Activated naive CD4-positive, alpha-beta T cell treated with anti-CD3 and anti-CD28 coated beads, Interleukin-2, amount 10 ng/mL, durations not matched to agents 7 days and 5 days (primary cell): Measurements from ENCODE around the gene SEMA3B.
"Not testable (repeated sequence)": the region's sequence is repeated elsewhere in the genome, so short reads cannot be mapped to it uniquely, and the experiment has no call there.

Experiments
- CTCF ChIA-PET: fragments of 350-600 bp; sonication (Branson Sonifier 250); formaldehyde crosslinking; loops from one replicate; lab custom pipeline; 2021; ENCODE audit warnings: antibody characterized with exemption; lab: Charles Lee
- DNase-seq: peaks from one replicate; pipeline ENCODE4 v3.0.0-alpha.2; 2020
- H3K27ac Mint-ChIP-seq: one replicate; pipeline ENCODE4 v1.8.0; 2021; ENCODE audit warnings: mild to moderate bottlenecking, moderate library complexity, mixed read lengths
- H3K27me3 Mint-ChIP-seq: one replicate; pipeline ENCODE4 v1.8.0; 2021; ENCODE audit warnings: mild to moderate bottlenecking, mixed read lengths
- H3K36me3 Mint-ChIP-seq: one replicate; pipeline ENCODE4 v1.8.0; 2021; ENCODE audit warnings: mixed read lengths
- H3K4me1 Mint-ChIP-seq: one replicate; pipeline ENCODE4 v1.8.0; 2021; ENCODE audit warnings: mixed read lengths
- H3K4me3 Mint-ChIP-seq: one replicate; pipeline ENCODE4 v1.8.0; 2021; ENCODE audit warnings: mild to moderate bottlenecking, moderate library complexity, mixed read lengths
- H3K9me3 Mint-ChIP-seq: one replicate; pipeline ENCODE4 v1.8.0; 2021; ENCODE audit warnings: mixed read lengths

SEMA3B gene

GRCh38 chr3:50274371-50275104 is 5.6 kb downstream of the SEMA3B start:
- H3K4me1 Mint-ChIP-seq, result peaks cover 31% of the 10 kb centered on the region
- peak overlapping the region; percentile 81 for H3K27ac Mint-ChIP-seq
- DNase-seq, result peak; percentile 87
- peaks cover 90% of the 10 kb centered on the region for H3K27me3 Mint-ChIP-seq
- H3K36me3 Mint-ChIP-seq, result peaks cover 1% of the 10 kb centered on the region
- no peaks in the 10 kb centered on the region for H3K9me3 Mint-ChIP-seq
- peak overlapping the region; percentile 53 for H3K4me3 Mint-ChIP-seq
- CTCF ChIA-PET, result interaction anchor here (0.7 to 3.0 kb wide), 14 partner anchors 10 to 152 kb away, joined by 3 to 16 read pairs (median 4); partner anchors contain the start of gene GNAT1

- CTCF ChIA-PET, result interaction anchor here (0.6 to 3.0 kb wide), 15 partner anchors 9 to 153 kb away, joined by 3 to 16 read pairs (median 3); partner anchors contain the start of gene GNAT1
- H3K27me3 Mint-ChIP-seq, result peaks cover 84% of the 10 kb centered on the region
- H3K36me3 Mint-ChIP-seq, result peaks cover 1% of the 10 kb centered on the region
- no peak for DNase-seq
- H3K27ac Mint-ChIP-seq, result no peak overlapping the region
- H3K4me3 Mint-ChIP-seq, result peak overlapping the region; percentile 48
- no peaks in the 10 kb centered on the region for H3K9me3 Mint-ChIP-seq
- H3K4me1 Mint-ChIP-seq, result peaks cover 31% of the 10 kb centered on the region
Measured at GRCh38 chr3:50275141-50275995, 6.4 kb downstream of the SEMA3B start.

- Mint-ChIP-seq H3K9me3 (no peaks in the 10 kb centered on the region), H3K27me3 (peaks cover 79% of the 10 kb centered on the region), H3K4me1 (peaks cover 31% of the 10 kb centered on the region), H3K4me3 (peak overlapping the region; percentile 48), H3K27ac (no peak overlapping the region), H3K36me3 (peaks cover 1% of the 10 kb centered on the region)
- DNase-seq, result peak; percentile 62
- CTCF ChIA-PET, result interaction anchor here (0.6 to 3.6 kb wide), 7 partner anchors 30 to 85 kb away, joined by 3 to 22 read pairs (median 14); partner anchors contain the start of gene GNAT1
Measured at GRCh38 chr3:50275996-50276761, 7.2 kb downstream of the SEMA3B start.

GRCh38 chr3:50276762-50277101 is 7.8 kb downstream of the SEMA3B start:
- Mint-ChIP-seq H3K4me3 (no peak overlapping the region), H3K27ac (no peak overlapping the region), H3K9me3 (no peaks in the 10 kb centered on the region), H3K27me3 (peaks cover 74% of the 10 kb centered on the region), H3K4me1 (peaks cover 31% of the 10 kb centered on the region), H3K36me3 (peaks cover 1% of the 10 kb centered on the region)
- DNase-seq, result no peak
- CTCF ChIA-PET, result interaction anchor here (1.1 to 3.6 kb wide), 3 partner anchors 30 to 85 kb away, joined by 3 to 22 read pairs (median 16); partner anchors contain the start of gene GNAT1

- CTCF ChIA-PET, result interaction anchor here (0.7 to 3.6 kb wide), 6 partner anchors 10 to 84 kb away, joined by 3 to 22 read pairs (median 6); partner anchors contain the start of genes HYAL3 and NAA80
- H3K9me3 Mint-ChIP-seq, result no peaks in the 10 kb centered on the region
- H3K4me1 Mint-ChIP-seq, result peaks cover 22% of the 10 kb centered on the region
- peaks cover 1% of the 10 kb centered on the region for H3K36me3 Mint-ChIP-seq
- no peak overlapping the region for H3K27ac Mint-ChIP-seq
- no peak overlapping the region for H3K4me3 Mint-ChIP-seq
- DNase-seq, result no peak
- peaks cover 64% of the 10 kb centered on the region for H3K27me3 Mint-ChIP-seq
Measured at GRCh38 chr3:50278123-50278879, 9.4 kb downstream of the SEMA3B start.

GRCh38 chr3:50278880-50279224 is 9.9 kb downstream of the SEMA3B start, which contains the start of gene LSMEM2:
Gene LSMEM2, plus strand, starts transcription at chr3:50279087. Its CDS starts 27 bp downstream, at chr3:50279114.
- Mint-ChIP-seq H3K27ac (no peak within 1 kb of the TSS), H3K27me3 (peaks cover 59% of the 10 kb centered on the region), H3K36me3 (peaks cover 1% of the 10 kb centered on the region), H3K4me3 (no peak within 1 kb of the TSS), H3K9me3 (no peaks in the 10 kb centered on the region), H3K4me1 (peaks cover 20% of the 10 kb centered on the region)
- DNase-seq, result no peak
- CTCF ChIA-PET, result interaction anchor here (0.9 to 3.6 kb wide), 5 partner anchors 10 to 85 kb away, joined by 3 to 22 read pairs (median 6); partner anchors contain the start of genes HYAL3 and NAA80

GRCh38 chr3:50279255-50280016 is 10.5 kb downstream of the SEMA3B start:
- CTCF ChIA-PET, result interaction anchor here (0.9 to 3.6 kb wide), 4 partner anchors 9 to 85 kb away, joined by 3 to 22 read pairs (median 6); no protein-coding TSS in a partner anchor
- DNase-seq, result no peak
- peaks cover 15% of the 10 kb centered on the region for H3K4me1 Mint-ChIP-seq
- H3K27me3 Mint-ChIP-seq, result peaks cover 53% of the 10 kb centered on the region
- no peaks in the 10 kb centered on the region for H3K9me3 Mint-ChIP-seq
- no peaks in the 10 kb centered on the region for H3K36me3 Mint-ChIP-seq
- H3K27ac Mint-ChIP-seq, result no peak overlapping the region
- H3K4me3 Mint-ChIP-seq, result no peak overlapping the region

GRCh38 chr3:50284121-50284520 is 15.2 kb downstream of the SEMA3B start:
- H3K4me1 Mint-ChIP-seq, result not testable (repeated sequence)

GRCh38 chr3:50286322-50287227 is 17.6 kb downstream of the SEMA3B start:
- DNase-seq, result no peak
- H3K36me3 Mint-ChIP-seq, result peaks cover 15% of the 10 kb centered on the region
- H3K27ac Mint-ChIP-seq, result no peak overlapping the region
- H3K4me1 Mint-ChIP-seq, result peaks cover 11% of the 10 kb centered on the region
- no peak overlapping the region for H3K4me3 Mint-ChIP-seq
- no peaks in the 10 kb centered on the region for H3K9me3 Mint-ChIP-seq
- H3K27me3 Mint-ChIP-seq, result no peaks in the 10 kb centered on the region
- CTCF ChIA-PET, result no interaction called here

More at GRCh38 chr3:50284121-50284520, 15.2 kb downstream of the SEMA3B start:
- H3K27ac Mint-ChIP-seq, H3K9me3 Mint-ChIP-seq, H3K36me3 Mint-ChIP-seq, DNase-seq, H3K27me3 Mint-ChIP-seq, H3K4me3 Mint-ChIP-seq: not testable (repeated sequence)
- CTCF ChIA-PET, result interaction anchor here (0.8 to 1.7 kb wide), 5 partner anchors 9 to 92 kb away, joined by 3 to 5 read pairs (median 4); partner anchors contain the start of genes HYAL3 and NAA80

- no peaks in the 10 kb centered on the region for H3K27me3 Mint-ChIP-seq
- peaks cover 15% of the 10 kb centered on the region for H3K36me3 Mint-ChIP-seq
- no peak overlapping the region for H3K4me3 Mint-ChIP-seq
- no peak for DNase-seq
- no peaks in the 10 kb centered on the region for H3K9me3 Mint-ChIP-seq
- CTCF ChIA-PET, result no interaction called here
- H3K4me1 Mint-ChIP-seq, result peaks cover 12% of the 10 kb centered on the region
- peak overlapping the region; percentile 14 for H3K27ac Mint-ChIP-seq
Measured at GRCh38 chr3:50287262-50287661, 18.3 kb downstream of the SEMA3B start.

- CTCF ChIA-PET, result interaction anchor here (0.9 to 1.6 kb wide), 2 partner anchors 9 to 36 kb away, joined by 3 to 6 read pairs; partner anchors contain the start of gene LSMEM2
- Mint-ChIP-seq H3K4me1 (peaks cover 24% of the 10 kb centered on the region), H3K4me3 (no peak overlapping the region), H3K9me3 (no peaks in the 10 kb centered on the region), H3K27ac (no peak overlapping the region), H3K36me3 (peaks cover 15% of the 10 kb centered on the region), H3K27me3 (no peaks in the 10 kb centered on the region)
- no peak for DNase-seq
Measured at GRCh38 chr3:50288387-50289007, 19.6 kb downstream of the SEMA3B start.
